HepG2 (cell line): ENCODE measurements around the gene SLC16A4. TPM values are rescaled to one million over a fixed set of nuclear protein-coding genes. Genes with fewer than 3 reads are reported as not detected.

Experiments used
- ATAC-seq: fragments of 200-7000 bp; cut with Tn5 transposase; 3 replicates; pipeline ENCODE4 v1.9.1; 2020; ENCODE audit warnings: mild to moderate bottlenecking, moderate library complexity
- BruUV-seq: library from RNA; stranded (reverse); fragments of 400-500 nt; replicated peaks from 2 replicates; lab custom pipeline; 2021; lab: Mats Ljungman, UMichigan
- CTCF ChIA-PET: fragments of 300-600 bp; formaldehyde crosslinking; extraction: SDS; loops from one replicate; lab custom pipeline; 2021; ENCODE audit warnings: low total read pairs, inconsistent platforms, low intra/inter-chr PET ratio; lab: Yijun Ruan, JAX
- POLR2A ChIA-PET: fragments of 350-600 bp; sonication (Branson Sonifier 250); formaldehyde crosslinking; loops from one replicate; lab custom pipeline; 2020; ENCODE audit warnings: antibody characterized with exemption, inconsistent platforms; lab: Yijun Ruan, JAX
- DNase-seq: peaks from one replicate; pipeline ENCODE4 v3.0.0-alpha.2; 2015; ENCODE audit warnings: low spot score
- FAIRE-seq: peaks from 3 replicates; lab custom pipeline; 2011; peaks lifted over from hg19 to GRCh38; lab: Jason Lieb, UNC
- H2AFZ ChIP-seq: one replicate; pipeline ENCODE4 v1.6.1; 2011; ENCODE audit warnings: low read length, inconsistent platforms
- H3K27ac ChIP-seq: fragments of 300-600 bp; 3 replicates; pipeline ENCODE4 v1.8.0; 2011; ENCODE audit warnings: mixed run types, mild to moderate bottlenecking, mixed read lengths, low read length, inconsistent platforms; ENCODE audit not compliant: insufficient read depth; ENCODE audit errors: extremely low read length
- H3K27me3 ChIP-seq, 2 experiments: fragments of 200-600 bp in 1 of 2; 2 replicates in 1 of 2; 3 replicates in 1 of 2; pipeline versions ENCODE4 v1.6.0 to v1.8.0; 2011; ENCODE audit warnings: low read length in 2 of 2, mild to moderate bottlenecking in 2 of 2, moderate library complexity in 2 of 2, inconsistent platforms in 1 of 2; ENCODE audit not compliant: insufficient read depth in 2 of 2, control insufficient read depth in 1 of 2
- H3K36me3 ChIP-seq, 2 experiments: fragments of 200-600 bp in 1 of 2; replicated peaks in 1 of 2; 2 replicates in 1 of 2; 3 replicates in 1 of 2; pipeline versions ENCODE4 v1.5.1 to v1.8.0; 2011; ENCODE audit warnings: low read length in 2 of 2, inconsistent platforms in 1 of 2; ENCODE audit not compliant: insufficient read depth in 2 of 2, control insufficient read depth in 1 of 2
- H3K4me1 ChIP-seq: 2 replicates; pipeline ENCODE4 v1.5.1; 2012; ENCODE audit warnings: low read length, inconsistent platforms; ENCODE audit not compliant: insufficient read depth
- H3K4me2 ChIP-seq: 2 replicates; pipeline ENCODE4 v1.6.0; 2011; ENCODE audit warnings: low read depth, low read length, inconsistent platforms
- H3K4me3 ChIP-seq, 3 experiments: fragments of 200-600 bp in 1 of 3; sonication (generic), shearing (Covaris generic) in 1 of 3; replicated peaks in 1 of 3; 2 replicates each; pipeline ENCODE4 v1.5.1; 2011 to 2016; ENCODE audit warnings: low read length in 3 of 3, inconsistent platforms in 2 of 3, low read depth in 2 of 3, mild to moderate bottlenecking in 2 of 3, control low read depth in 1 of 3, mixed read lengths in 1 of 3; ENCODE audit not compliant: insufficient read depth in 1 of 3
- H3K79me2 ChIP-seq: one replicate; pipeline ENCODE4 v1.6.1; 2011; ENCODE audit warnings: low read length, inconsistent platforms; ENCODE audit not compliant: insufficient read depth
- H3K9ac ChIP-seq: 2 replicates; pipeline ENCODE4 v1.6.0; 2011; ENCODE audit warnings: mild to moderate bottlenecking, low read depth, low read length, inconsistent platforms; ENCODE audit not compliant: insufficient read depth
- H3K9me3 ChIP-seq: 2 replicates; pipeline ENCODE4 v1.5.1; 2012; ENCODE audit warnings: mild to moderate bottlenecking, low read length
- H4K20me1 ChIP-seq: 2 replicates; pipeline ENCODE4 v1.6.0; 2011; ENCODE audit warnings: inconsistent platforms, mild to moderate bottlenecking, low read length, moderate library complexity; ENCODE audit not compliant: insufficient read depth
- FOXP1 ChIP-seq, 2 experiments: fragments of 450-650 bp in 1 of 2; IDR thresholded peaks; 2 replicates each; pipeline ENCODE4 v1.6.1; 2017 to 2018; ENCODE audit warnings: antibody characterized with exemption in 1 of 2
- KLF15 ChIP-seq: sonication (generic); formaldehyde crosslinking; IDR thresholded peaks from 2 replicates; pipeline ENCODE4 v1.8.1; 2023; ENCODE audit warnings: borderline replicate concordance, mild to moderate bottlenecking, inconsistent platforms, missing genetic modification reagents, mixed read lengths
- SMARCC2 ChIP-seq: fragments of 450-650 bp; IDR thresholded peaks from 2 replicates; pipeline ENCODE4 v1.6.1; 2017; ENCODE audit warnings: antibody characterized with exemption, mild to moderate bottlenecking
- SOX5 ChIP-seq: IDR thresholded peaks from 2 replicates; pipeline ENCODE4 v1.6.1; 2016; ENCODE audit warnings: borderline replicate concordance
- USF2 ChIP-seq, 2 experiments: sonication (generic) in 1 of 2; formaldehyde crosslinking in 1 of 2; IDR thresholded peaks; 2 replicates each; pipeline versions ENCODE4 v1.5.1 to v1.6.1; 2011 to 2020; ENCODE audit warnings: borderline replicate concordance in 1 of 2, low read depth in 1 of 2, low read length in 1 of 2, mild to moderate bottlenecking in 1 of 2, missing genetic modification reagents in 1 of 2, moderate library complexity in 1 of 2
- ZNF326 ChIP-seq: sonication (generic); formaldehyde crosslinking; IDR thresholded peaks from 2 replicates; pipeline ENCODE4 v1.4.0; 2020; ENCODE audit warnings: missing genetic modification reagents, borderline replicate concordance
- ZNF460 ChIP-seq: sonication (generic); formaldehyde crosslinking; IDR thresholded peaks from 2 replicates; pipeline ENCODE4 v1.5.1; 2020; ENCODE audit warnings: missing genetic modification reagents, mild to moderate bottlenecking, borderline replicate concordance
- ZNF674 ChIP-seq: sonication (generic); formaldehyde crosslinking; IDR thresholded peaks from 2 replicates; pipeline ENCODE4 v1.5.0; 2020; ENCODE audit warnings: low read depth, mild to moderate bottlenecking, missing genetic modification reagents
- ZNF782 ChIP-seq: sonication (generic); formaldehyde crosslinking; IDR thresholded peaks from 2 replicates; pipeline ENCODE4 v1.4.0; 2020; ENCODE audit warnings: missing genetic modification reagents, mild to moderate bottlenecking, borderline replicate concordance
- ZSCAN12 ChIP-seq: sonication (generic); formaldehyde crosslinking; IDR thresholded peaks from 2 replicates; pipeline ENCODE4 v1.9.0; 2021; ENCODE audit warnings: mild to moderate bottlenecking, missing genetic modification reagents
- WGBS: methylation state at CpG from one replicate; pipeline ENCODE4 v1.1.6; 2017; ENCODE audit warnings: low lambda C conversion rate; 5-methylcytosine and 5-hydroxymethylcytosine counted together
- in situ Hi-C: cut with HindIII; loops from 2 replicates; pipeline ENCODE4 v1.10.0; 2017; ENCODE audit warnings: low pct_unique_long_range_greater_than_20kb; ENCODE audit not compliant: extremely low pct_ligation_motif_present
- intact Hi-C: fragments of 100-400 bp; cut with micrococcal nuclease; formaldehyde crosslinking; loops from one replicate; pipeline ENCODE4 v1.10.0; 2022; ENCODE audit not compliant: unreplicated experiment
- polyA plus RNA-seq, 8 experiments: library from polyadenylated mRNA; depleted of rRNA in 3 of 8; stranded (reverse) in 7 of 8; unstranded in 1 of 8; fragments of >200 nt; fragmentation: Illumina TruSeq in 4 of 8; extraction: Trizol in 4 of 8; gene quantifications; 2 replicates each; pipeline versions ENCODE4 v1.2.1 to v1.2.3, GENCODE V29; 2011 to 2016; ENCODE audit warnings: low read depth in 4 of 8, missing spikeins in 1 of 8, mixed read lengths in 1 of 8; ENCODE audit not compliant: insufficient read depth in 1 of 8
- total RNA-seq, 5 experiments: library from RNA; depleted of rRNA; stranded (reverse); fragments of >200 nt; fragmentation: Illumina TruSeq; extraction: Trizol; gene quantifications; 2 replicates each; pipeline ENCODE4 v1.2.3, GENCODE V29; 2016; ENCODE audit warnings: low read depth in 1 of 5
- TF ChIP-seq, protein P1 (sequence below): sonication (generic); formaldehyde crosslinking; IDR thresholded peaks from 2 replicates; pipeline ENCODE4 v1.4.0; 2020; ENCODE audit warnings: missing genetic modification reagents
- TF ChIP-seq, protein P2 (sequence below): sonication (generic); formaldehyde crosslinking; conservative IDR thresholded peaks from 2 replicates; pipeline ENCODE4 v1.8.0; 2022; ENCODE audit warnings: missing genetic modification reagents

The SLC16A4 gene
- total and polyA plus RNA-seq, 2 of the 13 experiments (the other 11 are each of a cell fraction or from before 2014, with no cell fraction given), result 1.1 to 1.5 TPM

- H3K79me2 ChIP-seq, result no peaks in the 10 kb centered on the region
- WGBS, result 56% methylated on average over 10 of the region's 10 CpGs
- no peak overlapping the region for H3K4me3 ChIP-seq
- ChIA-PET CTCF (no interaction called here), POLR2A (no interaction called here)
- no peaks in the 10 kb centered on the region for H4K20me1 ChIP-seq
- H3K4me1 ChIP-seq, result no peaks in the 10 kb centered on the region
- H3K27ac ChIP-seq, result no peak overlapping the region
- no peak overlapping the region for H2AFZ ChIP-seq
- no peak for DNase-seq
- H3K9ac ChIP-seq, result no peak overlapping the region
- no peaks in the 10 kb centered on the region for H3K9me3 ChIP-seq
- intact Hi-C loops (no loop called here), in situ Hi-C loops (no loop called here)
- no peak for FAIRE-seq
- peak; percentile 39; the same call in 2 of the 3 replicates for ATAC-seq
- no peak overlapping the region for H3K4me2 ChIP-seq
- no peaks in the 10 kb centered on the region for H3K27me3 ChIP-seq
- no peak for TF ChIP-seq USF2 (IDR thresholded peaks at IDR 0.05; ENCODE audit: low read depth, low read length)
- TF ChIP-seq USF2 (CRISPR knock-in tag; IDR thresholded peaks at IDR 0.05; ENCODE audit: borderline replicate concordance), result no peak
- no peak for TF ChIP-seq ZSCAN12 (CRISPR knock-in tag)
- TF ChIP-seq ZNF326, result no peak
- TF ChIP-seq KLF15 (CRISPR knock-in tag), result no peak
- TF ChIP-seq ZNF782 (CRISPR knock-in tag), result no peak
- TF ChIP-seq SMARCC2, result no peak
- TF ChIP-seq, protein P1, sequence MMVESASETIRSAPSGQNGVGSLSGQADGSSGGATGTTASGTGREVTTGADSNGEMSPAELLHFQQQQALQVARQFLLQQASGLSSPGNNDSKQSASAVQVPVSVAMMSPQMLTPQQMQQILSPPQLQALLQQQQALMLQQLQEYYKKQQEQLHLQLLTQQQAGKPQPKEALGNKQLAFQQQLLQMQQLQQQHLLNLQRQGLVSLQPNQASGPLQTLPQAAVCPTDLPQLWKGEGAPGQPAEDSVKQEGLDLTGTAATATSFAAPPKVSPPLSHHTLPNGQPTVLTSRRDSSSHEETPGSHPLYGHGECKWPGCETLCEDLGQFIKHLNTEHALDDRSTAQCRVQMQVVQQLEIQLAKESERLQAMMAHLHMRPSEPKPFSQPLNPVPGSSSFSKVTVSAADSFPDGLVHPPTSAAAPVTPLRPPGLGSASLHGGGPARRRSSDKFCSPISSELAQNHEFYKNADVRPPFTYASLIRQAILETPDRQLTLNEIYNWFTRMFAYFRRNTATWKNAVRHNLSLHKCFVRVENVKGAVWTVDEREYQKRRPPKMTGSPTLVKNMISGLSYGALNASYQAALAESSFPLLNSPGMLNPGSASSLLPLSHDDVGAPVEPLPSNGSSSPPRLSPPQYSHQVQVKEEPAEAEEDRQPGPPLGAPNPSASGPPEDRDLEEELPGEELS (CRISPR knock-in tag), result no peak
- TF ChIP-seq ZNF460 (CRISPR knock-in tag), result no peak
- TF ChIP-seq, protein P2, sequence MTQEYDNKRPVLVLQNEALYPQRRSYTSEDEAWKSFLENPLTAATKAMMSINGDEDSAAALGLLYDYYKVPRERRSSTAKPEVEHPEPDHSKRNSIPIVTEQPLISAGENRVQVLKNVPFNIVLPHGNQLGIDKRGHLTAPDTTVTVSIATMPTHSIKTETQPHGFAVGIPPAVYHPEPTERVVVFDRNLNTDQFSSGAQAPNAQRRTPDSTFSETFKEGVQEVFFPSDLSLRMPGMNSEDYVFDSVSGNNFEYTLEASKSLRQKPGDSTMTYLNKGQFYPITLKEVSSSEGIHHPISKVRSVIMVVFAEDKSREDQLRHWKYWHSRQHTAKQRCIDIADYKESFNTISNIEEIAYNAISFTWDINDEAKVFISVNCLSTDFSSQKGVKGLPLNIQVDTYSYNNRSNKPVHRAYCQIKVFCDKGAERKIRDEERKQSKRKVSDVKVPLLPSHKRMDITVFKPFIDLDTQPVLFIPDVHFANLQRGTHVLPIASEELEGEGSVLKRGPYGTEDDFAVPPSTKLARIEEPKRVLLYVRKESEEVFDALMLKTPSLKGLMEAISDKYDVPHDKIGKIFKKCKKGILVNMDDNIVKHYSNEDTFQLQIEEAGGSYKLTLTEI (CRISPR knock-in tag), result no peak
- no peak for TF ChIP-seq SOX5 (CRISPR knock-in tag)
- TF ChIP-seq FOXP1 (IDR thresholded peaks at IDR 0.05), result no peak
- no peak for TF ChIP-seq FOXP1 (CRISPR knock-in tag; IDR thresholded peaks at IDR 0.05)
- TF ChIP-seq ZNF674 (CRISPR knock-in tag), result no peak
- no peaks in the 10 kb centered on the region for H3K36me3 ChIP-seq
- no TSS peak for BruUV-seq
Measured at GRCh38 chr1:110420023-110420662, 29.3 kb upstream of the SLC16A4 start.
